ENCODE data around the gene STXBP5.

STXBP5 gene

GRCh38 chr6:147417954-147418353 is 213.7 kb downstream of the STXBP5 start:
- TF ChIP-seq CTCF (IDR thresholded peaks at IDR 0.05): no peak

- no peak for TF ChIP-seq CTCF (IDR thresholded peaks at IDR 0.05)
Observed at GRCh38 chr6:147418523-147418922, 214.3 kb downstream of the STXBP5 start.

GRCh38 chr6:147421903-147422302 is 217.7 kb downstream of the STXBP5 start:
- no peak for TF ChIP-seq CTCF (IDR thresholded peaks at IDR 0.05)

GRCh38 chr6:147423111-147423510 is 218.9 kb downstream of the STXBP5 start:
- no peak for TF ChIP-seq CTCF (IDR thresholded peaks at IDR 0.05)

- TF ChIP-seq CTCF (IDR thresholded peaks at IDR 0.05): no peak
Observed at GRCh38 chr6:147429794-147430193, 225.6 kb downstream of the STXBP5 start.

GRCh38 chr6:147430811-147431210 is 226.6 kb downstream of the STXBP5 start:
- no peak for TF ChIP-seq CTCF (IDR thresholded peaks at IDR 0.05)

GRCh38 chr6:147434076-147434475 is 229.9 kb downstream of the STXBP5 start:
- TF ChIP-seq CTCF (IDR thresholded peaks at IDR 0.05): no peak

GRCh38 chr6:147434516-147434915 is 230.3 kb downstream of the STXBP5 start:
- TF ChIP-seq CTCF (IDR thresholded peaks at IDR 0.05): no peak

Measured in LNCAP (cell line).